K562 (cell line): ENCODE data around the gene FAM83E. TPM values are rescaled to one million over a fixed set of nuclear protein-coding genes. Genes with fewer than 3 reads are reported as not detected.

Source experiments
- ARHGAP35 ChIP-seq: fragments of 450-650 bp; IDR thresholded peaks from 2 replicates; pipeline ENCODE4 v1.6.1; 2018; ENCODE audit not compliant: partially characterized antibody
- LARP7 ChIP-seq: fragments of 450-650 bp; IDR thresholded peaks from 2 replicates; pipeline ENCODE4 v1.6.1; 2016
- MAZ ChIP-seq, 2 experiments: fragments of 450-650 bp in 1 of 2; sonication (generic) in 1 of 2; formaldehyde crosslinking; IDR thresholded peaks in 1 of 2; conservative IDR thresholded peaks in 1 of 2; 2 replicates each; pipeline versions ENCODE4 v1.4.0 to v1.5.0; 2020; ENCODE audit warnings: mild to moderate bottlenecking in 1 of 2, missing genetic modification reagents in 1 of 2
- MTA2 ChIP-seq: fragments of 450-650 bp; IDR thresholded peaks from 2 replicates; pipeline ENCODE4 v1.6.1; 2016; ENCODE audit warnings: low read depth
- NFYB ChIP-seq: IDR thresholded peaks from 2 replicates; pipeline ENCODE4 v1.6.1; 2011; ENCODE audit warnings: mild to moderate bottlenecking, moderate library complexity; ENCODE audit not compliant: insufficient read length; ENCODE audit errors: extremely low read depth
- POLR2G ChIP-seq: fragments of 200-400 bp; formaldehyde crosslinking; IDR thresholded peaks from 2 replicates; pipeline ENCODE4 v1.6.1; 2017; ENCODE audit warnings: low read depth, mild to moderate bottlenecking, antibody characterized with exemption, low read length, moderate library complexity
- PTTG1 ChIP-seq: fragments of 450-650 bp; IDR thresholded peaks from 2 replicates; pipeline ENCODE4 v1.6.1; 2016; ENCODE audit warnings: low read depth, mild to moderate bottlenecking, missing genetic modification characterization, missing compliant biosample characterization
- RBFOX2 ChIP-seq: fragments of 200-400 bp; formaldehyde crosslinking; IDR thresholded peaks from 2 replicates; pipeline ENCODE4 v1.6.1; 2017; ENCODE audit warnings: low read depth, mild to moderate bottlenecking, low read length, moderate library complexity
- TARDBP ChIP-seq: fragments of 450-650 bp; IDR thresholded peaks from 2 replicates; pipeline ENCODE4 v1.6.1; 2016
- TCF7L2 ChIP-seq: fragments of 150-350 bp; IDR thresholded peaks from 2 replicates; pipeline ENCODE4 v1.6.1; 2016; ENCODE audit warnings: low read depth, mild to moderate bottlenecking, low read length, moderate library complexity
- TEAD1 ChIP-seq, 2 experiments: fragments of 450-650 bp in 1 of 2; sonication (generic) in 1 of 2; formaldehyde crosslinking; IDR thresholded peaks; 2 replicates each; pipeline versions ENCODE4 v1.4.0 to v1.8.0; 2020 to 2022; ENCODE audit warnings: mild to moderate bottlenecking in 2 of 2, missing genetic modification reagents in 1 of 2
- U2AF1 ChIP-seq: fragments of 200-400 bp; formaldehyde crosslinking; optimal IDR thresholded peaks from 2 replicates; pipeline ENCODE3; 2017; ENCODE audit warnings: mild to moderate bottlenecking, low read depth, low read length, moderate library complexity
- XRCC3 ChIP-seq: fragments of 450-650 bp; IDR thresholded peaks from 2 replicates; pipeline ENCODE4 v1.6.1; 2017; ENCODE audit warnings: mild to moderate bottlenecking, moderate library complexity
- ZNF354B ChIP-seq: fragments of 250-450 bp; sonication (Bioruptor Pico); IDR thresholded peaks from 2 replicates; pipeline ENCODE4 v1.4.0; 2020
- ZNF436 ChIP-seq: fragments of 250-450, 450-650 bp; sonication (Bioruptor Pico); formaldehyde crosslinking; IDR thresholded peaks from 2 replicates; pipeline ENCODE4 v1.7.0; 2020; ENCODE audit warnings: mild to moderate bottlenecking
- polyA plus RNA-seq, 8 experiments: library from polyadenylated mRNA; depleted of rRNA in 4 of 8; stranded (reverse) in 5 of 8; unstranded in 3 of 8; fragments of >200 nt; fragmentation: Nextera tagmentation in 2 of 8; fragmentation: Illumina TruSeq in 1 of 8; extraction: Ambion mirVana in 2 of 8; extraction: Trizol in 1 of 8; gene quantifications; 2 replicates each; pipeline versions ENCODE4 v1.2.1 to v1.2.3, GENCODE V29; 2011 to 2014; ENCODE audit warnings: inconsistent platforms in 1 of 8, missing spikeins in 1 of 8
- total RNA-seq, 7 experiments: library from RNA; depleted of rRNA in 6 of 7; stranded (reverse); fragments of >200 nt in 6 of 7; fragmentation: Illumina TruSeq in 2 of 7; extraction: Trizol in 2 of 7; gene quantifications; 2 replicates each; pipeline versions ENCODE4 v1.2.1 to v1.2.3, GENCODE V29; 2011 to 2021; ENCODE audit warnings: low replicate concordance in 1 of 7
- TF ChIP-seq, protein P1 (sequence below): fragments of 250-450 bp; sonication (Bioruptor Pico); IDR thresholded peaks from 2 replicates; pipeline ENCODE4 v1.5.0; 2022; ENCODE audit warnings: mild to moderate bottlenecking
- TF ChIP-seq, protein P2 (sequence below): fragments of 250-450 bp; sonication (Bioruptor Pico); IDR thresholded peaks from 2 replicates; pipeline ENCODE4 v1.8.0; 2022; ENCODE audit warnings: moderate library complexity, mild to moderate bottlenecking, inconsistent platforms
- TF ChIP-seq, protein P3 (sequence below), 2 experiments: fragments of 450-650 bp; IDR thresholded peaks; 2 replicates each; pipeline ENCODE4 v1.6.1; 2016; ENCODE audit warnings: mild to moderate bottlenecking in 2 of 2, borderline replicate concordance in 1 of 2, low read depth in 1 of 2, moderate library complexity in 1 of 2

Gene FAM83E
- total and polyA plus RNA-seq, 9 of the 15 experiments (the other 6 are each of a cell fraction or from before 2014, with no cell fraction given), result 0.15 to 0.87 (median 0.29) TPM; not detected in 4

DNA sequence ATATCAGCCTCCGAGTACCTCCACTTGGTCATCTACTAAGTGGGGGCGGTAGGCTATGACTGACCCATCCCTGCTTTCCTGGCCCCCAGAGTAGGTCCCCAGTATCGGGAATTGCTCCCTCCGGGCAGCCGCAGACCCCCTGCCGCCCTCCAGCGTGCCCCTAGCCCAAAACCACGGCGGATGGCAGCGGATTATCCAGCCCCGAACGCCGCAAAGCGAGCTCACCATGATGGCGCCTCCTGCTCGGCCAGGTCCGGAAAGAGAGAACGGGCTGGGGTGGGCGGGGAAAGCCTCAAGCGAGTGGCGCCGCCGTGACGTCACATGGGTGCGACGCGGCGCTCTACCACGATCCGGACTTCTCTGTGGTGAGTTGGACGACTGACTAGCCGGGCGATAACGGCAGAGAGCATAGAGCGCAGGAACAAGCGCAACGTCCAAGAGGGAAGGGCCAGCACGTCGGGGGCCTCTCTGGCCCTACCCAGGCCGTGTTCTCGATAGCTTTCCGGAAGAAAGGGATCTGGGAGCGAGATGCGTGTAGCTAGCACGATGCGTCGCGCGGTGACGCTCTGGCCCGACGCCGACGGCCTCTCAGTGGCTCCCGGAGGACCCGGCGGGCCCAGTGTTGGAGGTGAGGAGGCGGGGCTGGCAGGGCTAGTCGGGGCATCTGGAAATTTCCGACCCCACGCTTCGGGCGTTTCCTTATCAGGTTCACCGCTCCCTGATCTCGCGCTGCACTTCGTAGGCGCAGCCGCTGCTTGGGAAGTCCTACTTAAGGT is 4.2 kb upstream of the FAM83E start, which contains the start of the genes RPL18 and SPHK2 (continued):
- TF ChIP-seq, protein P1, sequence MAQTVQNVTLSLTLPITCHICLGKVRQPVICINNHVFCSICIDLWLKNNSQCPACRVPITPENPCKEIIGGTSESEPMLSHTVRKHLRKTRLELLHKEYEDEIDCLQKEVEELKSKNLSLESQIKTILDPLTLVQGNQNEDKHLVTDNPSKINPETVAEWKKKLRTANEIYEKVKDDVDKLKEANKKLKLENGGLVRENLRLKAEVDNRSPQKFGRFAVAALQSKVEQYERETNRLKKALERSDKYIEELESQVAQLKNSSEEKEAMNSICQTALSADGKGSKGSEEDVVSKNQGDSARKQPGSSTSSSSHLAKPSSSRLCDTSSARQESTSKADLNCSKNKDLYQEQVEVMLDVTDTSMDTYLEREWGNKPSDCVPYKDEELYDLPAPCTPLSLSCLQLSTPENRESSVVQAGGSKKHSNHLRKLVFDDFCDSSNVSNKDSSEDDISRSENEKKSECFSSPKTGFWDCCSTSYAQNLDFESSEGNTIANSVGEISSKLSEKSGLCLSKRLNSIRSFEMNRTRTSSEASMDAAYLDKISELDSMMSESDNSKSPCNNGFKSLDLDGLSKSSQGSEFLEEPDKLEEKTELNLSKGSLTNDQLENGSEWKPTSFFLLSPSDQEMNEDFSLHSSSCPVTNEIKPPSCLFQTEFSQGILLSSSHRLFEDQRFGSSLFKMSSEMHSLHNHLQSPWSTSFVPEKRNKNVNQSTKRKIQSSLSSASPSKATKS (CRISPR knock-in tag), result no peak
- TF ChIP-seq ZNF436 (CRISPR knock-in tag) (no peak), NFYB (no peak), MAZ (CRISPR knock-in tag; conservative IDR thresholded peaks at IDR 0.05 in 1 of 2, IDR thresholded peaks at IDR 0.05 in 1 of 2) (peak; percentile 81 to 96), MTA2 (no peak), TCF7L2 (no peak), TARDBP (0 out of 2 replicates have a peak, but pooled peaks have one; percentile 58), PTTG1 (tag) (no peak), RBFOX2 (peak; percentile 100), ZNF354B (no peak), U2AF1 (peak; percentile 87), XRCC3 (no peak), LARP7 (no peak), ARHGAP35 (no peak), POLR2G (peak; percentile 100), TEAD1 (CRISPR knock-in tag; IDR thresholded peaks at IDR 0.05) (no peak; a peak in 2 of 4 replicates)
- TF ChIP-seq, protein P2, sequence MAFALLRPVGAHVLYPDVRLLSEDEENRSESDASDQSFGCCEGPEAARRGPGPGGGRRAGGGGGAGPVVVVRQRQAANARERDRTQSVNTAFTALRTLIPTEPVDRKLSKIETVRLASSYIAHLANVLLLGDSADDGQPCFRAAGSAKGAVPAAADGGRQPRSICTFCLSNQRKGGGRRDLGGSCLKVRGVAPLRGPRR, result no peak
- TF ChIP-seq, protein P3, sequence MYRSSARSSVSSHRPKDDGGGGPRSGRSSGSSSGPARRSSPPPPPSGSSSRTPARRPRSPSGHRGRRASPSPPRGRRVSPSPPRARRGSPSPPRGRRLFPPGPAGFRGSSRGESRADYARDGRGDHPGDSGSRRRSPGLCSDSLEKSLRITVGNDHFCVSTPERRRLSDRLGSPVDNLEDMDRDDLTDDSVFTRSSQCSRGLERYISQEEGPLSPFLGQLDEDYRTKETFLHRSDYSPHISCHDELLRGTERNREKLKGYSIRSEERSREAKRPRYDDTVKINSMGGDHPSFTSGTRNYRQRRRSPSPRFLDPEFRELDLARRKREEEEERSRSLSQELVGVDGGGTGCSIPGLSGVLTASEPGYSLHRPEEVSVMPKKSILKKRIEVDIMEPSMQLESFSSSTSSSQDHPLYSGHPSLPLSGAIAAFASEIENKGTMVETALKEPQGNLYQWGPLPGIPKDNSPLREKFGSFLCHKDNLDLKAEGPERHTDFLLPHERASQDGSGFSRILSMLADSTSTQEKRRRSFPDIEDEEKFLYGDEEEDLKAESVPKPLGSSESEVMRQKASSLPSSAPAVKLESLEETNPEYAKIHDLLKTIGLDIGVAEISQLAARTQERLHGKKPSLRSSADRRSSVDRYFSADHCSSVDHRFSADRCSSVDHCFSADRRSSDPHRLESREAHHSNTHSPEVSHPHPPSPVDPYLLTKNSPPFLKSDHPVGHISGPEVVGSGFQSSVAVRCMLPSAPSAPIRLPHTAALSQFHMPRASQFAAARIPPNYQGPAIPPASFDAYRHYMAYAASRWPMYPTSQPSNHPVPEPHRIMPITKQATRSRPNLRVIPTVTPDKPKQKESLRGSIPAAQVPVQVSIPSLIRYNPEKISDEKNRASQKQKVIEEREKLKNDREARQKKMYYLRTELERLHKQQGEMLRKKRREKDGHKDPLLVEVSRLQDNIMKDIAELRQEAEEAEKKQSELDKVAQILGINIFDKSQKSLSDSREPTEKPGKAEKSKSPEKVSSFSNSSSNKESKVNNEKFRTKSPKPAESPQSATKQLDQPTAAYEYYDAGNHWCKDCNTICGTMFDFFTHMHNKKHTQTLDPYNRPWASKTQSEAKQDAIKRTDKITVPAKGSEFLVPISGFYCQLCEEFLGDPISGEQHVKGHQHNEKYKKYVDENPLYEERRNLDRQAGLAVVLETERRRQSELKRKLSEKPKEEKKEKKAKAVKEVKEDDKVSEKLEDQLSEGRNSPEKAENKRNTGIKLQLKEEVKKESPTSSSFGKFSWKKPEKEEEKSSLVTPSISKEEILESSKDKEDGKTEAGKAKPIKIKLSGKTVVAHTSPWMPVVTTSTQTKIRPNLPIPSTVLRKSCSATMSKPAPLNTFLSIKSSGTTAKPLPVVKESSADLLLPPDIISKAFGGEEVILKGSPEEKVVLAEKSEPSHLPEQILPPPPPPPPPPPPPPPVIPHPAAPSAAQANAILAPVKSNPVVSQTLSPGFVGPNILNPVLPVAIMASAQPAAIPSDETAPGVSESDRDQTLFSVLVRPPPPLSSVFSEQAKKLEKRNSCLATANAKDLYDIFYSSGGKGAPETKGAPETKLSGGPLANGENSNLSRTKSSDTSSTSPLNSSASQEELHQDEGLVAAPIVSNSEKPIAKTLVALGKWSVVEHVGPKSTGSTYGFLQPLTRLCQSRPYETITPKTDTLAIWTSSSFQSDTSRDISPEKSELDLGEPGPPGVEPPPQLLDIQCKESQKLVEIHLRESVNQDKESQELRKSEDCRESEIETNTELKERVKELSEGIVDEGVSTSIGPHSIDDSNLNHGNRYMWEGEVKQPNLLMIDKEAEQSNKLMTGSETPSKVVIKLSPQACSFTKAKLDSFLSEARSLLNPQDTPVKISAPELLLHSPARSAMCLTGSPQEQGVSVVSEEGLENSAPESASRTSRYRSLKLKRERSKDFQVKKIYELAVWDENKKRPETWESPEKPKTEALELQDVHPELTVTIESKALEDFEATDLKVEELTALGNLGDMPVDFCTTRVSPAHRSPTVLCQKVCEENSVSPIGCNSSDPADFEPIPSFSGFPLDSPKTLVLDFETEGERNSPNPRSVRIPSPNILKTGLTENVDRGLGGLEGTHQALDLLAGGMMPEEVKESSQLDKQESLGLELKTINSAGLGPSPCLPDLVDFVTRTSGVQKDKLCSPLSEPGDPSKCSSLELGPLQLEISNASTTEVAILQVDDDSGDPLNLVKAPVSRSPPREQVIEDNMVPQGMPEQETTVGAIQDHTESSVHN (IDR thresholded peaks at IDR 0.05; ENCODE audit: borderline replicate concordance in 1 of 2, low read depth in 1 of 2), result no peak; a peak in 1 of 4 replicates
